DMS 273 treated with DMSO at 0.1 percent for 48 hours (cell line): ENCODE data around the gene C3orf22.
"Not testable (repeated sequence)": the region's sequence is repeated elsewhere in the genome, so short reads cannot be mapped to it uniquely, and the experiment has no call there.

Source experiments
- DNase-seq: peaks from one replicate; lab custom pipeline; 2025; lab: John Stamatoyannopoulos, UW

C3orf22 gene, protein sequence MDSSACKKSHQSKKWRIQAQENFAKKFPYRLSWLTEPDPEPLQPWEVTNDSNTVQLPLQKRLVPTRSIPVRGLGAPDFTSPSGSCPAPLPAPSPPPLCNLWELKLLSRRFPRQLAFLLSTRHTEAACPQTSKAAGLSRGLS

DNA sequence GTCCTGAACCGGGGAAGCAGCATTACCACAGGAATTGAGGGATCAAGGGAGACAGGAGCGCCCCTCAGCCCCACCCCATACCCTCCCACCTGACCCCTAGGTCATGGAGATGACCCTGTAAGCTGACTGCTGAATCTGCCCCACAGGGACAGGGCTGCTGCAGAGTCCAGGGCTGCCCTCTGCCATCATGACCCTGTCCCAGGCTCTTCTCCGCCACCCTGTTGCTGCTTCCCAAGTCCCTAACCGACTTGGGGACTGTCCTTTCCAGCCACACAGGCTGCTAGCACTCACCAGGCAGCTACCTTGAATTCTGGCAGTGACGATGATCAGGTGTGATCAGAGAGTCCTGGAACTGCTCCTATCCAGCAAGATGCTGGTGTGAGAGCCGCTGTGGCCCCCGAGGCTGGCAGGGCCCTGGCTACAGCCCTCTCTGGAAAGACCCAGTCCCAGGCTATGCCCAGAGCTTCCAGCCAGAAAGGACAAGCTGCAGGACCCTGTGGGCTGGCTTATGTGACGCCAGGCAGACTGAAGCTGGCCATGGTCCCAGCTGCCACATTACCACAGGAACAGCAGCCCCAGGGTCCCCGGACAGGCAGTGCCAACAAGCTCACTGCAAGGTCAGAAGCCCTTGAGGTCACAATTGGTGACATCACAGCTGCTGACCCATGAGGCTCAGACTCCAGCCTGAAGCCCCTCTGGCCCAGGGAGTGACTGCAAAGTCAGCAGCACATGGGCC lies at the start of gene C3orf22:
Gene C3orf22, minus strand, starts transcription at position 597 of the 736 bp plus-strand sequence. CDS start 5,542 bp downstream, outside the sequence.
- no peak for DNase-seq

DNA sequence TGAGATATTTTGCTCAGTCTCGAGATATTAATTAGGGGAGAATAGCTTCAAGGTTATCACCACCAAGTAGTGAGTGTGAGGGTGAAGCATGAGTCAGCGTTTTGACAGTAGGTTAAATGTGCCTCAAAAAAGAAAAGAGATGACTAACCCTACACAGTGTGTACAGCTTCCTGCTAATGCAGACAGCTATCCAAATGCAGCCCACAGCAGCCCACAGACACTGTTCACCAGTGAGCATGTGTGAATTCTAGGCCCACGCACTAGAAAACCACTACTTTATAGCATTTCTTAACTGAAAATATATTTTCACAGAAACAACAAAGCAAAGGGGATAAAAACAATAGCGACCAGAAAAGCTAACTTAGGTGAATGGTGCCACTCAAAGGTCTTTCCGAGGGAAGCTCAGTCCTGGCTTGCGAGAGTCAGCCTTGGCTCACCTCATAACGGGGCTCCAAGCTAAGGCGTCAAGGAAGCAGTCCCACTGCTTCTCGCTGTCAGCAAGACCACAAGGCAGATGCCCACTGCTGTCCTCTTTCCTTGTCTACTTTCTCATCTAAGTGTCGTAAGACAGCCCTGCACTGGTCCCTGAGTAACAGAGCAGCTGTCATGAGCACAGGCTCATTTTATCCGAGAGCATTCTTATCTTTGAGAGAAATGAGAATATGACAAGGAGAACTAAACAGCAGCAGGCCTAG lies 48.6 kb upstream of the C3orf22 start:
- no peak for DNase-seq

DNA sequence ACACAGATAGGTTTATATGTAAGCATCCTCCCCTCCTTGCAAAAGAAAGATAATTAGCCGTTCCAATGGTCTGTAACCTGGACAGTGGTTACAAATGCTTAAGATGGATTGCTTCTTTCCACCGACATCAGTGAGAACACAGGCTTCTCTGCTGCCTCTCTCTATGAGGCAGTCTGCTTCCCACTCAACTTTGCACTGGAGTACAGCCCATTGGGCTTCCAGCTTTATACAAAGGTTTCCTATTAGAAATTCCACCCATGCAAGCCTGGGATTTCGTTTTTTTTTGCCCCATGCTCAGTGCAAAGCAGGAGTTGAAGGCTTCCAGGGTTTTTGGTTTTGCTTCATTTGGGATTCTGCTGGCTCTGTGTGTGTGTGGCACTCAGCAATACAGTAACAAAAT lies 47.3 kb upstream of the C3orf22 start:
- no peak for DNase-seq

DNA sequence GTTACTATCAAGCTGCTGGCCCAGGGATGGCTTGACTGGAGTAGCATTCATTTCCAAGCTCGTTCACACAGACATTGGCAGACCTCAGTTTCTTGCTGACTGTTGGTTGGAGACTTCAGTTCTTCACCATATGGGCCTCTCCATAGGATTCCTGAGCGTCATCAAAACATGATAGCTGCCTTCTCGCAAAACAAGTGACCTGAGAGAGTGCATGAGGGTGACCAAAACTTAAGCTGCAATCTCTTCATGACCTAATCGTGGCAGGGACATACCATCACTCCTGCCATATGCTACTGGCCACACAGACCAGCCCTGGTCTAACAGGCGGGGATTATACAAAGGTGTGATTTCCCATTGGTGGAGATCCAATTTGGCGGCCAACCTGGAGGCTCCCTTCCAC lies 46.0 kb upstream of the C3orf22 start:
- no peak for DNase-seq

DNA sequence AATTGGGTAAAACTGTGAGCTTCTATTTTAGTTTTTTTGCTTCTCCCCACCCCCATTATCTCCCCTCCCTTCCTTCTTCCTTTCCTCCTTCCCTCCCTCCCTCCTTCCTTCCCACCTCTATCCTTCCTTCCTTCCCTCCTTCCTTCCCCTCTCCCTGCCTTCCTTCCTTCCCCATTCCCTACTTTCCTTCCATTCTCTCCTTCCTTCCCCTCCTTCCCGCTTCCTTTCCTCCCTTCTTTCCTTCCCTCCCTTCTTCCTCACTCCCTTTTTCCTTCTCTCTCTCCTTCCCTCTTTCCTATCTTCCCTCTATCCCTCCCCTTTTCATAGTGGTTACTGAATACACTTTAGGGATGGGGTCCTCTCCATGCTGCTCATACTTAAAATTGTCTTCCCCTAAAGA lies 40.4 kb upstream of the C3orf22 start:
- no peak for DNase-seq

DNA sequence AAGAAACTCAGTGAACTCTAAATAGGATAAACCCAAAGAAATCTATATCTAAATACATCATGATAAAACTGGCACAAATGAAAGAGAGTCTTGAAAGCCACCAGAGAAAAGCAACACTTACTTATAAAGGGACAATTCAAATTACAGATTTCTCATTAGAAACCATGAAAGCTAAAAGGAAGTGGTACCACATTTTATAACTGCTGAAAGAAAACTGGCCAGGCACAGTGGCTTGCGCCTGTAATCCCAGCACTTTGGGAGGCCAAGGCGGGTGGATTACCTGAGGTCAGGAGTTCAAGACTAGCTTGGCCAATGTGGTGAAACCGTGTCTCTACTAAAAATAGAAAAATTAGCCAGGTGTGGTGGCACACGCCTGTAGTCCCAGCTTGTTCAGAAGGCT lies 36.7 kb upstream of the C3orf22 start:
- DNase-seq, result not testable (repeated sequence)

DNA sequence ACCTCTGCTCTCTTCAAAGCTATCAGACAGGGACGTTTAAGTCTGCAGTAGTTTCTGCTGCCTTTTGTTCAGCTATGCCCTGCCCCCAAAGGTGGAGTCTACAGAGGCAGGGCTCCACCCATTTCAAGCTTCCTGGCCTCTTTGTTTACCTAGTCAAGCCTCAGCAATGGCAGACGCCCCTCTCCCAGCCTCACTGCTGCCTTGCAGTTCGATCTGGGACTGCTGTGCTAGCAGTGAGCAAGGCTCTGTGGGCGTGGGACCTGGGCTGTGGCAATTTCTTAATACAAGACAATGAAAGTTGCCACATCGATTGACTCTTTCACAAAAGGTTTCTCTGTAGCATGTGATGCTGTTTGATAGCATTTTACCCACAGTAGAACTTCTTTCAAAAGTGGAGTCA lies 32.8 kb upstream of the C3orf22 start:
- DNase-seq, result not testable (repeated sequence)

DNA sequence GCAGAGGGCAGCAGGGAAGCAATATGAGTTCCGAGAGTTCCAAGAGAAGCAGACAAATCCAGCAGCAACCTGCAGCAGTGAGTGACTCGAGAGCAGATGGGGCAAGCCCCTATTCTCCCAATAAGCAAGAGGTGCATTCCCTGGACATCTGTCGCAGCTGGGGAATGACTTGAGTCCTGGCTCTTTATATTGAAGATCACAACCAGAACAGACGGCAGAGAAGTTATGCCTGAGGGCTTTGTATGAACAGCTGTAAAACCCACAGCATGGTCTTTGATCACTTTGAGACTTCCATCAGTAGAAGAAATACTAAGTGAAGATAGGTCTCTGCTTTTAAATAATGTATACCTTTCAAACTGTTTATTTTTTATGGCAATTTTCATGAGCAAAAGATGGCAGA lies 23.6 kb upstream of the C3orf22 start:
- DNase-seq, result peak; percentile 70

DNA sequence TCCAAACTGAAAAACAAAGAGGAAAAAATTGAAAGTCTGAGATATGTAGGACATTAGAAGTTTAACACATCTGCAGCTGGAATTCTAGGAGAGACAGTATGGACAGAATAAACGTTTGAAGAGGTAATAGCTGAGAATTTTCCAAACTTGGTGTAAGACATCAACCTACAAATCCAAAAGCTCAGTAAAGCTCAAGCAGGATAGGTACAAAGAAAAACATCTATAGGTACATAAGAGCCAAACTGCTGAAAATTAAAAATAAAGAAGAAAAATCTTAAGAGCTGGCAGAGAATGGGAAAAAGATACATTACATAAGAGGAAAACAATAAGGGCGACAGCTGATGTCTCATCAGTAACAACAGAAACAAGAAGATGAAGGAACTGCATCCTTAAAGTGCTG lies 22.8 kb upstream of the C3orf22 start:
- DNase-seq, result no peak

DNA sequence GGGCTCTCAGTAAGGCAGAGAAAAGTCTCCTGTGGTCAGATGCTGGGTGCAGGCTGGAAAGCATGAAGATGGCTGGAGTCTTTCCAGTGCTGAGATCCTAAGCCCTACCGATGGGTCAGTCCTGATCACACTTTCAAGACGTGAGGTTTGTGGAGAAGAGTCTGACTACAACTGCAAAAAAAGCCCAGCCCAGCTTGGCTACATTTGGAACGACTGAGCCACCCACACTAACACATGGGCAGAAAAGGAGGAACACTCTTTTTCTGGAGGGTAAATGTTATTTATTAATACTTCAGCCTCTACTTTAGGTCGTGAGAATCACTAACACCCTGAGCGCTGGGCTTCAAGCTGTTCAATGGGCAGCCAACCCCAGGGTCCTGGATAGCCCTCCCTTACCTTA lies 22.0 kb upstream of the C3orf22 start:
- DNase-seq, result no peak

DNA sequence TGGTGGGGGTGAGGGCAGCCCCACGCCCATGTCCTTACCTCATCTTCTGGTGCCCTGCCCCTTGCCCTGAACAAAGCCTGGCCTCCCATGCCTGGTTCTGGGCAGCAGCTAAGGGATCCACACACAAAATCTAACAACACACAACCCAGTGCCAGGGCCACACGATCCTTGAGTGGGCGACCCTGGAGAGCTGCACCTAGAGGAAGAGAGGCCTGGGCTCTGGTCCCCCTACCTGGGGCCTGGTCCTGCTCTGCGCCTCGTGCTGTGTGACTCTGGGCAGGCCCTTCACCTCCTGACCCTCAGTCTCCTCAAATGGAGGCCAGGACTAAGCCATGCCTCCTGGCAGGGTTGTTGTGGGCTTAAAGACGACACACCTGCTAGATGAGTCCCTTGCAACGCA lies 20.0 kb upstream of the C3orf22 start:
- no peak for DNase-seq

DNA sequence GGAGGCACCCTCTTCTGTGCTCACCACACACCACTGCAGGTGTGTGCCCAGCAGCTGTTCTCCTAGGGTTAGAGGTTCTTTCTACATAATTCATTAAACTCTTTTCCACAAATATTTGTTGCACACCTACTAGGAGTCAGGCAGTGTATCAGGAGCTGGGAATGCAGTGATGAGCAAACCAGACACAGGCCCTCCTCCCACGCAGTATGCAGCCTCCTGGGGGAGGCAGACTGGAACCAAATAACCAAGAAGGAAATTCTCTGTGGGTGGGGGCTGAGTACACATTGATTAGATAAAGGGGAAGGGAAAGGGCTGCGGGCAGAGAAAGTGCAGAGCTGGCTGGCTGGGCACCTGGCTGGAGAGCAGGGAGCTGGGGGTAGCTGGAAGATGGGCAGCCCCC lies 18.5 kb upstream of the C3orf22 start:
- DNase-seq, result no peak

DNA sequence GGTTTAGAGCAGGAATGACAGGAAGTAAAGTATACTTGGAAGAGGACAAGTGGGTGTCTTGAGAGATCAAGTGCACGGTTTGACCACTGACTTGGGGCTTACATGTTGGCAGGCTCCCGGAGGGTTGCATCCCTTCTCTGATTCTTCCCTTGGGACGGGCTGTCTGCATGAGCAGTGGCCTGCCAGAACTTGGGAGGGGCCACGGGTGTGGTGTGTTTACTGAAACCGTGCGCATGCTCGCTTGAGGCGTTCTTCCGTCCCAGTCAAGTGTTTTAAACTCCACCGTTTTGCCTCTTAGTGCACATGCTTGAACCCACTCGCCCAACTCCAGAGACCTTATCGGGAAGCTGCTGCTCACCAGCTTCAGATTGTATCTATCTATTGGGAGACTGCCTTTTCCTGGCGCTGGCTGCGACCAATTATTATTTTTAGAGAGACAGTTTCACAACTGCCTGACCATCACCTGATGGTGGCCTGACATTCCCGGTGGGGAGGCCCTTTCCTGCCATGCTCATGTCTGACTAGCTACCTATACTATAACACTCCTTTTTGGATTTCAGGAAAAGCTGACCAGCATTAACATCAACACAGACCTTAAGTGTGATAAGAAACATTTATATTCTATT lies 14.9 kb upstream of the C3orf22 start:
- no peak for DNase-seq

DNA sequence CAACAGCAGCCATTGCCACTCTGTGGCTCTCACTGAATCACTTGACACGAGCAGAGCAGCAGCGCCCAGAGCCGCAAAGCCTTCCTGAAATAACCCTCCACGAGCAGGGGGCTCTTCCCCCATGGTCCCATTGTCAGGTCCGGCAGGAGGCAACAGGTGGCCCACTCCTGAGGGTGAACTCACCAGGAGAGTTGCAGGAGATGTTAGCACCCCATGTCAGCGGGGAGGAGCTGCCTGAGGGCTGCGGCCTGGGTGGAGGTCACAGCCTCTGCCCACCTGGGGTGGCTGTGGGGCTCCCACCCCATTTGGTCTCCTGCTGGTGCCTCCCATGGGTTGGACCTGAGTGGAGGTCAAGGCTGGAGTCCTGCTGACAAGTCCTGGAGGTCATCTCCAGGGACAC lies 12.3 kb upstream of the C3orf22 start:
- no peak for DNase-seq

DNA sequence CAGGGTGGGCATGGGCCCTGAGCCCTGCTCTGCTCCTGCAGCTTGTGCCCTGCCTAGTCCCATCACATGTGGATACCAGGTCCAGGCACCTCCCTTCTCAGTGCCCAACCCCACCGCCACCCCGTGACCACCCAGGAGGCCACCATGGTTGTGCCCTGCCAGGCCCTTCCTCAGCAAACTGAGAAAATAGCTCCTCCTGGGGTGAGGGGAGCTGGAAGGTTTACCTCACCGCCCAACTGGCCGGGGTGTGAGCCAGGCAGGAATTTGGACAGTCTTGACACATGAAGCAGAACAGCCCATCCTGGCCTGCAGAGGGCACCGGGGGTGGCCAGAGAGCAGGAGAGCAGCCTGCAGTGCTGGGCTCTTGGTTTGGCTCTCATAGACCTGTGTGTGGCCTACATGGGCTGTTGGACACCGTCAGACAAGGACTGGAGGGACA lies 11.4 kb upstream of the C3orf22 start:
- DNase-seq, result no peak

DNA sequence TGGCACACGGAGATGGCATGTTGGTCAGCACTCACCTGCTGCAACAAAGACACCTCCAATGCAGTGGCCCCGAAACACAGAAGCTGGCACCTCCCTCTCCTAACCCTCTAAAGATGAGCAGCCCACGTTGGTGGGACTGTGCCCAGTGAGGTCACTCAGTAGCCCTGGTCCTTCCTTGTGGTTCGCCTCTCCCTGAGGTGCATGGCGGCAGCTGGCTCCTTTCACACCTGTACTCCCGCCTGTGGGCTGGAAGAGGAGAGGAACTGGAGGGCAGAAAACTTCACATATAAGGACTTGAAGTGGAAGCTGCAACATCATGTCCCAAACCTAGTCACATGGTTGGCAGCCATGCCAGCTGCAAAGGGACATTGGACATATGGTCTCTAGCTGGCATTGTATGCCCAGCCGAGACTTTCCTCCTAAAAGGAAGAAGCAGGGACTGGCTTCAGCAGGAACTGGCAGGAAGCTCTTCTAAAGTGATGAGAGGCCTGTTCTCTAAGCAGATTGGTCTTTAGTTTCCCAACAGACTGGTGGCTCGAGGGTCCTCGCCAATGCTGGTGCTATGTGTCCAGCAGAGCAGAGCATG lies 10.8 kb upstream of the C3orf22 start:
- no peak for DNase-seq

DNA sequence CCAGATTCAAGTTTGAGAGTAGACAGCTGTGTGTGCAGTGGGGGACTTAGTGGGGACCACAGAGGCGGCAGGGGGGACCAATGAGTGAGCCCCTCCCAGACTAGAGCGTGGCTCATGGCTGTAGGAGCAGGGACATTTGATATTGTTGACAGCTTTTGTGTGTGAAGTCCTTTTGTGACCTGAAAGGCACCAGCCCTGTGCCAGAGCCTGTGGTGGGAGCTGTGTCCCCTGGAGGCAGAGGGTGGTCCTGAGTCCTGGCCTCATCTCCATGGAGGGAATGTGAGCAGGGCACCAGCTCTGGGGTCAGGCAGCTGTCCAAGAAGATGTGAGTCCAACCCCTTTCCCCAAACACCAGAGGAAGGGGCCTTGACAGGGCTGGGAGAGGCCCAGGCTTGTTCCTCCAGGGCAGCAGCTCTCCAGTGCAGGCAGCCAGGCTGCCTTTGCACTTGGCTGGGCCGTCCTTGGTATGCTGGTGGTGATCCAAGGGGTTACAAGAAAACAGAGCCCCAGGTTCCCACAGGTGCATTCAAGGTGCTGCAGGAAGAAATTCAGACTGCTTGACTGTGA lies 10.1 kb upstream of the C3orf22 start:
- DNase-seq, result no peak

DNA sequence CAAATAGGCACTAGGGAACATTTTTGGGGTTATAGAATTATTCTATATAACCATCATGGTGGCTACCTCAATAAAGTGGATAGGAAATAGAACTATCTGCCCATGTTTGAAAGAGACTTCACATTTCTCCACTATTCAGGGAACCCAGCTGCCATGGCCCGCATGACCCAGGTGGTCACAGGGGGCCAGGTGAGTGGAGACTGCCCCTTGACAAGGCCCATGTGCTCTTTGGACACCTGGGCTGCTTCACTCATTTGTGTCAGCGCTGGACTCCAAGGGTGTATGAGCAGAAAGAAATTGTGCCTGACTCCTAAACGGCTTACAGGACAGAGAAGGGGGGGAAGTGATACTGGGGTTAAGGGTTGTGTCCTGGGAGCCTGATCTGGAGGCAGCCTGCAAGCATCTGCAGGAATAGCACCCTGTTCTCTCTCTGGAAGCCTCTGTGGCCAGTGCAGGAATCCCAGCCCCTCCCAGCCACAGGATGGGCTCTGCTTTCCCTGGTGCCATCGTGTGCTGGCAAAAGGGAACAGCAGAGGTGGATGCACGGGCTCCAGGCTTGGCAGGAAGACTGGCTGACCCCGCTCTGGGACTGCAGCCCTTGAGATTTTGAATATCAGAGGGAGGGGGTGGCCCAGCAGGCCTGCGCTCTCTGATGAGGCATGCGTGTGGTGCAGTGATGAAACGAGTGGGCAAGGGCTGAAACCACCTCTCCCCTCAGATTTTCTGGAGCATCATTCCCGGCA lies 9.1 kb upstream of the C3orf22 start:
- no peak for DNase-seq

DNA sequence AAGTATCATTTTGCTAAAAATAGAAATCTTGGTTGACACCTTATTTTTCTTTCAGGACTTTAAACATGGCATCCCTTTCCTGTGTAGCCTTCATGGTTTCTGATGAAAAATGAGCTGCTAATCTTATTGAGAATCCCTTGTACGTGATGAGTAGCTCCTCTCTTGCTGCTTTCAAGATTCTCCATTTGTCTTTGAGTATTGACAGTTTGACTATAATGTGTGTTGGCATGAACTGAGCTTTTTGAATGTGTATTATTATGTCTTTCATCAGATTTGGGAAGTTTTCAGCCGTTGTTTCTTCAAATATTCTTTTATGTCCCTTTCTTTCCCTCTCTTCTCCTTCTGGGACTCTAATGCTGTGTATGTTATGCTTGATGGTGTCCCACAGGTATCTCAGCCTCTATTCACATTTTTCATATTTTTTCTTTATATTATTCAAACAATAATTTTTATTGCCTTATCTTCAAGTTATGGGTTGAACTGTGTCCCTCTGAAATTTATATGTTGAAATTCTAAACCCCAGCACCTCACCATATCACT lies 4.1 kb upstream of the C3orf22 start:
- DNase-seq, result no peak

DNA sequence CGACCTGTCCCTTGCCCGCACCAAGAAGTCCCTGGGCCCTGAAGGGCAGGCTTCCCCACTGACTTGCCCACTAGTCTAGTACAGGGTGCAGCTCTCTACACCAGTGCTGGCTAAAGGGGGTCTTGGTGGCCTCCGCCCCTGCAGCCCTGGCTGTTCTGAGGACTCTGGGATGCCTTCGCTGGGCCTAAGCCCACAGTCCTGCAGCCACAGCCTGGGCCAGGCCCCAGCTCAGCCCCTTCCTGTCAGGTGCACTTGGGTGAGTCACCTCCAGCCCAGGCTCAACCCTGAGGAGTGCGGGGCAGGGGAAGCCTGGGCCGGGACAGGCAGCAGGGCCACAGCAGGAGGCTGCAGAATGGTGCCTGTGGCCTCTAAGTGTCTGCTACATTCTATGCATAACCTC lies 971 bp downstream of the C3orf22 start:
- no peak for DNase-seq

DNA sequence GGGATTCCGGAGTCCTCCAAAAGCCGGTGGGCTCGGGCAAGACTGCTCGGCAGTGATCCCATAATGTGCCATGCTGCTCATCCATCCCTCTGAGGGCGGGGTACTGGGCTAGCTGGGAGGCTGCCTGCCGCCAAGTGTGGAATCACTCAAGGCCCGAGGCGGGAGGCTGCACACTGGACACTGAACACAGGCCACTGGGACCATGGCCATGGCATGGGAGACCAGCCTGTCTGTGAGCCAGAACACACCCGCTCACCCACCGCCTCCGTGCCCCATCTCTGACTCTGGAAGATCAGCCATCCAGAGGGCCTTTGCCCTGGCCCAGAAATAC lies 1.4 kb downstream of the C3orf22 start:
- DNase-seq, result no peak
